Measurements from ENCODE around the gene STARD3NL. TPM values are rescaled to one million over a fixed set of nuclear protein-coding genes. Genes with fewer than 3 reads are reported as not detected.

Gene STARD3NL, protein sequence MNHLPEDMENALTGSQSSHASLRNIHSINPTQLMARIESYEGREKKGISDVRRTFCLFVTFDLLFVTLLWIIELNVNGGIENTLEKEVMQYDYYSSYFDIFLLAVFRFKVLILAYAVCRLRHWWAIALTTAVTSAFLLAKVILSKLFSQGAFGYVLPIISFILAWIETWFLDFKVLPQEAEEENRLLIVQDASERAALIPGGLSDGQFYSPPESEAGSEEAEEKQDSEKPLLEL
- total RNA-seq = 10 to 100 TPM in 3 of 4 donors, 1 to 10 TPM in 1; 2.6 to 41.4 (median 28.6) TPM

DNA sequence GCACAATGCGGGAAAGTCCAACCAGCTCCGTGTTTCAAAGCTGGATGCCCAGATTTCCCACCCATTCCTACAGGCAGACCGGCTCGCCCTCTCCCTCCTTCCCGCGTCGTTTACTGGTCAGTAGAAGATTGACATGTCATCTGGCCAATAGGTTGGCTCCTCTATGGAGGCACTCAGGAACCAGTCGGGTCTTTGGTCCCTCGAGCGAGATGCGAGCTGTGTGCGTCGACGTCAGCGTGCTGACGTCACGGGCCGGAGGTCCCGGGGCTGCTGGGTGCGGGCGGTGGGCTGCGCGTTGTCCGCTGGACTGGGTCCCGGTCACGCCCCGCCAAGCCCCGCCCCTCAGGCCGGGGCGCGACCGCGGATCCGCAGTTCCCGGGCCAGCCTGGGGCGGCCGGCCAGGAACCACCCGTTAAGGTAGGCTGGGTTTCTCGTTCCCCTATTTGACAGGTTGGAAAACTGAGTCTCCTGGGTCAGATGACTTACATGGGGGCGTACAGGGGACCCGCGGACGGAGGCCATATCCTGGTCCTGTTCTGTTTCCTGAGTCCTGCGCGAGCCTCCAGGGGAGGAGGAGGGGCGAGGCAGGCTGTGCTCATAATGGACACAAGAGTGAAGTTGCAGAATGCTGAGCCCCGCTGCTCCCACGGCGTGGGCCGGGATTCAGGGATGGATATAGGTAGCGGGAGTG lies at the start of gene STARD3NL:
STARD3NL (plus strand) TSS at position 242 of the 691 bp plus-strand sequence. CDS start 29,260 bp downstream, outside the sequence.
- peak within 1 kb of the TSS; percentile 62 to 96 (median 71) for H3K4me3 ChIP-seq
- peaks cover 0 to 38% (median 21%) of the 10 kb centered on the region in 4 donors for H3K4me1 ChIP-seq
- DNase-seq = peak; percentile 95
- no peaks in the 10 kb centered on the region for H3K36me3 ChIP-seq
- H3K27ac ChIP-seq = peak within 1 kb of the TSS; percentile 88 to 96 (median 93)
- in situ Hi-C loops (cut with MboI; ENCODE audit: low pct_ligation_motif_present in 1 of 4, low pct_unique_long_range_greater_than_20kb in 1 of 4, low sequenced_read_pairs in 3 of 4) = no loop called here
- intact Hi-C loops (cut with DNase I; ENCODE audit: low total_unique reads) = no loop called here
- no peaks in the 10 kb centered on the region for H3K9me3 ChIP-seq
- WGBS, 2 donors (ENCODE audit: low coverage in 1 of 2) = 1% methylated on average over 15 of the region's 51 CpGs; no CpG with 5 or more reads in 1 of the 2 donors
- H3K27me3 ChIP-seq = no peaks in the 10 kb centered on the region
- TF ChIP-seq EP300 (IDR thresholded peaks at IDR 0.05; ENCODE audit: low read depth) = no peak
- TF ChIP-seq, protein P1, sequence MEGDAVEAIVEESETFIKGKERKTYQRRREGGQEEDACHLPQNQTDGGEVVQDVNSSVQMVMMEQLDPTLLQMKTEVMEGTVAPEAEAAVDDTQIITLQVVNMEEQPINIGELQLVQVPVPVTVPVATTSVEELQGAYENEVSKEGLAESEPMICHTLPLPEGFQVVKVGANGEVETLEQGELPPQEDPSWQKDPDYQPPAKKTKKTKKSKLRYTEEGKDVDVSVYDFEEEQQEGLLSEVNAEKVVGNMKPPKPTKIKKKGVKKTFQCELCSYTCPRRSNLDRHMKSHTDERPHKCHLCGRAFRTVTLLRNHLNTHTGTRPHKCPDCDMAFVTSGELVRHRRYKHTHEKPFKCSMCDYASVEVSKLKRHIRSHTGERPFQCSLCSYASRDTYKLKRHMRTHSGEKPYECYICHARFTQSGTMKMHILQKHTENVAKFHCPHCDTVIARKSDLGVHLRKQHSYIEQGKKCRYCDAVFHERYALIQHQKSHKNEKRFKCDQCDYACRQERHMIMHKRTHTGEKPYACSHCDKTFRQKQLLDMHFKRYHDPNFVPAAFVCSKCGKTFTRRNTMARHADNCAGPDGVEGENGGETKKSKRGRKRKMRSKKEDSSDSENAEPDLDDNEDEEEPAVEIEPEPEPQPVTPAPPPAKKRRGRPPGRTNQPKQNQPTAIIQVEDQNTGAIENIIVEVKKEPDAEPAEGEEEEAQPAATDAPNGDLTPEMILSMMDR (IDR thresholded peaks at IDR 0.05) = peak in 4 of 5 experiments; percentile 5 to 58 (median 34)
- peak; percentile 65 for TF ChIP-seq POLR2A (IDR thresholded peaks at IDR 0.05)
- peak; percentile 61 to 73 (median 70) for TF ChIP-seq POLR2AphosphoS5 (IDR thresholded peaks at IDR 0.05)

DNA sequence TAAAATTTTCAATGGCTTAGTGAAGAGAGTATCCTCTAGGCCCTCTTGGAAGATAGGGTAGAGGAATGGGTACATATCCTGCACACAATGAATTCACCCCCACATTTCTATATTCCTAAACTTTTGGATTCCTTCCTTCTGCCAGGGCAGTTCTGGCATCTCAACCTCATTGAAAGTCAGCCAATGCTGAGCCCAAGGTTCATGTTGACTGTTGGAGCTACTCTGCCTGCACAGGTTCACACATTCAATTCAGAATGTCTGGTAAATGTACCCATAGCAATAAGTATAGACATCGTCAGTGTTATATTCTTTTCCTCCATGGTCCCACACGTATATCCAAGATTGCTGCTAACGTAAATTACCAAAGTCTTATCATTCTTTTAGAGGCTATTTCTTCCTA lies 48.9 kb upstream of the STARD3NL start:
- Histone ChIP-seq H3K36me3 (no peaks in the 10 kb centered on the region), H3K27ac (no peak overlapping the region), H3K27me3 (no peaks in the 10 kb centered on the region), H3K4me3 (no peak overlapping the region), H3K4me1 (no peaks in the 10 kb centered on the region), H3K9me3 (no peaks in the 10 kb centered on the region)
- TF ChIP-seq, protein P1 (IDR thresholded peaks at IDR 0.05) = no peak
- TF ChIP-seq POLR2AphosphoS5 (IDR thresholded peaks at IDR 0.05) = no peak
- TF ChIP-seq EP300 (IDR thresholded peaks at IDR 0.05; ENCODE audit: low read depth) = no peak
- TF ChIP-seq POLR2A (IDR thresholded peaks at IDR 0.05) = no peak
- in situ Hi-C loops (cut with MboI; ENCODE audit: low pct_ligation_motif_present in 1 of 4, low pct_unique_long_range_greater_than_20kb in 1 of 4, low sequenced_read_pairs in 3 of 4) = no loop called here
- 83 to 89% methylated on average over 3 of the region's 3 CpGs for WGBS, 2 donors (ENCODE audit: low coverage in 1 of 2)
- intact Hi-C loops (cut with DNase I; ENCODE audit: low total_unique reads) = no loop called here
- DNase-seq = no peak

DNA sequence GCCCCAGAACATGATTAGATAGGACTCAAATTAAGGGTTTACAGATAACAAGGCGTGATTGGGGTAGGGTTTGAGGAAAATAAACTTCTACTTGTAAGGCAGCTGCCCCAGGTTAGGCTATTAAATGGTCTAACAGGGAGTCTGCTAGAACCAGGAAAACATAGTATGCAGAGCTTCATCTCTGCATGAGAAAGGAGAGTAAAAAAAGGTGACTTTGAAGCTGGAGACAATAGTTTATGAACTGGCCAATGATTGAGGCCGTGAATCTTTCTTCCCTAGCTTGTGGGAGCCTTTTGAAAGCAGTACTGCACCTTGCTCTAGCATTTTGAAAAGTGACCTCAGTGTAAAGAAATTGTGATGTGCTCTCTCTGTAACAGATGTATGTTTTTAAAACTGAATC lies 48.5 kb upstream of the STARD3NL start:
- intact Hi-C loops (cut with DNase I; ENCODE audit: low total_unique reads) (no loop called here), in situ Hi-C loops (cut with MboI; ENCODE audit: low pct_ligation_motif_present in 1 of 4, low pct_unique_long_range_greater_than_20kb in 1 of 4, low sequenced_read_pairs in 3 of 4) (no loop called here)
- TF ChIP-seq, protein P1 (IDR thresholded peaks at IDR 0.05) = no peak
- TF ChIP-seq POLR2A (IDR thresholded peaks at IDR 0.05) = no peak
- TF ChIP-seq POLR2AphosphoS5 (IDR thresholded peaks at IDR 0.05) = no peak
- no peak for TF ChIP-seq EP300 (IDR thresholded peaks at IDR 0.05; ENCODE audit: low read depth)
- Histone ChIP-seq H3K36me3 (no peaks in the 10 kb centered on the region), H3K27ac (no peak overlapping the region), H3K9me3 (no peaks in the 10 kb centered on the region), H3K4me3 (no peak overlapping the region), H3K4me1 (no peaks in the 10 kb centered on the region), H3K27me3 (no peaks in the 10 kb centered on the region)
- WGBS, 2 donors (ENCODE audit: low coverage in 1 of 2) = 79 to 100% methylated on average over 1 to 2 of the region's 2 CpGs
- no peak for DNase-seq

DNA sequence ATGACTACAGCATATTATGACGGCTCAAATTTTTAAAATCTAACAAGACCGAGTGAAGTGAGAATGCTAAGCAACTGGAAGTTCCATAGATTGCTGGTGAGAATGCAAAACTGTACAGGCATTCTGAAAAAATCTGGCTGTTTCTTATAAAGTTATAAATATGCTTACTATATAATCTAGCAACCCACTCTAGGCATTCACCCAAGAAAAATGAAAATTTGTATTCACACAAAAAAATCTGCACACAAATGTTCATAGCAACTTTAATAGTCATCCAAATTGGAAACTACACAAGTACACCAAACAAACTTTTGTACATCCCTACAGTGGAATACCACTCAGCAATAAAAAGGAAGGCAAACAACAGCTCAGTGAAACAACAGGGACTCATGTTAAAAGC lies 39.9 kb upstream of the STARD3NL start:
- in situ Hi-C loops (cut with MboI; ENCODE audit: low pct_ligation_motif_present in 1 of 4, low pct_unique_long_range_greater_than_20kb in 1 of 4, low sequenced_read_pairs in 3 of 4) = no loop called here
- Histone ChIP-seq H3K4me1 (no peaks in the 10 kb centered on the region), H3K4me3 (no peak overlapping the region), H3K9me3 (no peaks in the 10 kb centered on the region), H3K36me3 (no peaks in the 10 kb centered on the region), H3K27ac (no peak overlapping the region), H3K27me3 (no peaks in the 10 kb centered on the region)
- DNase-seq = no peak
- WGBS, 2 donors (ENCODE audit: low coverage in 1 of 2) = 95 to 98% methylated on average over 2 of the region's 2 CpGs
- TF ChIP-seq EP300 (IDR thresholded peaks at IDR 0.05; ENCODE audit: low read depth) = no peak
- TF ChIP-seq POLR2AphosphoS5 (IDR thresholded peaks at IDR 0.05) = no peak
- TF ChIP-seq, protein P1 (IDR thresholded peaks at IDR 0.05) = no peak
- TF ChIP-seq POLR2A (IDR thresholded peaks at IDR 0.05) = no peak
- intact Hi-C loops (cut with DNase I; ENCODE audit: low total_unique reads) = no loop called here

Measured in transverse colon (tissue), 4 donors.